HG02678 (cell line): ENCODE results near the gene TADA2B.

Source experiments
- ATAC-seq: cut with Tn5 transposase; IDR thresholded peaks from one replicate; pipeline ENCODE4 v1.9.1; 2021; ENCODE audit warnings: mild to moderate bottlenecking, moderate library complexity; ENCODE audit not compliant: unreplicated experiment

TADA2B gene

DNA sequence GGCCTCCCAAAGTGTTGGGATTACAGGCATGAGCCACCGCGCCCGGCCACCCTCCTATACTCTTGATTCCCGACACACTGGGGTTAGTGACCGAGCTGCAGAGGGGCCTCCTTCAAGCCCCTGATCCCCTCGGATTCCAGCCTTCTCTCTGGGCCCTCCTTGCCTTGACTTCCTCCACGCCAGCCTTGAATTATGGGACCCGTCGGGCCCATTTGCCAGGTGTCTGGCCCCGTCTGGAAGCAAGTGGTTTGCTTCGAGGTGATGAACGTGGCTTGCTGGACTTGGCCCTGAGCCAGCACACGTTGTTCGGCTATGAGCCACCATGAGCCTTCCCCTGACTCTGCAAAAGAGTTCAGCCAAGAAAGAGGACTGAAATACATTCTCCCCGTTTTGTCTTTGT lies 62.1 kb downstream of the TADA2B start:
- no peak for ATAC-seq

DNA sequence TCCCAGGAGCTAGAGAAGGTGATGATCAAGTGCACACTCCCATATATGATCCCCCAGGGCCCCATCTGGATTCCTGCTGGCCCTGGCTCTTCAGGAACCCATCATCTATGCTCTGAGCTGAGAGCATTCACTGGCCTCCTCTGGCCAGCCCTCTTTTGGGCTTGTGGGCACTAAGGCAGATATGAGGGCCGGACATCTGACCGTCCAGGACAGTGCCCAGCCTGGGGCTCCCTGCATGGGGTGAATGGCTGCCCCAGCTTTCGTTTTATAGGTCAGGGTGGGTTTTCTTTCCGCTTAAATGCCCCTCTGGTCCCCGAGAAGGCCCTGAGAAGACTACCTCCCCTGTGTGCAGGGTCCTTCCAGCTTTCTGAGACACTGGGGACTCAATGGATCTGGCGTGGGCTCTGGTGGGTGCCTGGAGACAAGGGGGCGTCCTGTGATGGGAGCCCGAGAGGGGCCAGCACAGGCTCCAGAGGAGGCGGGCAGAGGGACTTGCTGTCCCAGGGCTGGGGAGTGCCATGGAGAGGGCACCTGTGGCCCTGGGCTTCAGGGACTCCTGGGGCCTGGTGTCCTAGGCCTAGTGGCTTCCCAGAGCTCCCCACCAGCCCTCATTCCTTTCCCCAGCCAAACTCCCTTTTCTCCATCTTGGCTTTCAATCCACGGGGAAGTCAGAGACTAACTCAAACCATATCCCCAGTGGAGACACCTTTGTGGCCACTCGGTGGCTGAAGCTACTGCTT lies 64.2 kb downstream of the TADA2B start:
- ATAC-seq: no peak
